Immature natural killer cell (primary cell): ENCODE results near the gene RAB24. TPM values are rescaled to one million over a fixed set of nuclear protein-coding genes. Genes with fewer than 3 reads are reported as not detected.

Source experiments
- DNase-seq, 3 donors: peaks; one replicate each; pipeline ENCODE4 v3.0.0; 2022; ENCODE audit warnings: mixed read lengths in 1 of 3
- H3K27ac Mint-ChIP-seq, 6 donors: one replicate each; pipeline ENCODE4 v1.8.0; 2020; ENCODE audit warnings: mixed read lengths in 6 of 6, mild to moderate bottlenecking in 5 of 6, inconsistent platforms in 4 of 6, moderate library complexity in 3 of 6
- H3K27me3 Mint-ChIP-seq, 3 donors: one replicate each; pipeline ENCODE4 v1.8.0; 2020 to 2021; ENCODE audit warnings: low read depth in 3 of 3, mild to moderate bottlenecking in 3 of 3, mixed read lengths in 3 of 3, moderate library complexity in 3 of 3, inconsistent platforms in 1 of 3
- H3K36me3 Mint-ChIP-seq, 3 donors: one replicate each; pipeline ENCODE4 v1.8.0; 2020; ENCODE audit warnings: mixed read lengths in 3 of 3, inconsistent platforms in 2 of 3, mild to moderate bottlenecking in 2 of 3
- H3K4me1 Mint-ChIP-seq, 2 donors: one replicate each; pipeline ENCODE4 v1.8.0; 2020; ENCODE audit warnings: inconsistent platforms in 2 of 2, mild to moderate bottlenecking in 2 of 2, mixed read lengths in 2 of 2, moderate library complexity in 1 of 2
- H3K4me3 Mint-ChIP-seq, 5 donors: one replicate each; pipeline ENCODE4 v1.8.0; 2020; ENCODE audit warnings: mild to moderate bottlenecking in 5 of 5, mixed read lengths in 5 of 5, inconsistent platforms in 3 of 5, moderate library complexity in 3 of 5
- H3K9me3 Mint-ChIP-seq, 6 donors: one replicate each; pipeline ENCODE4 v1.8.0; 2020; ENCODE audit warnings: mild to moderate bottlenecking in 6 of 6, mixed read lengths in 6 of 6, inconsistent platforms in 4 of 6, moderate library complexity in 3 of 6
- polyA plus RNA-seq, 3 donors: library from polyadenylated mRNA; unstranded; fragments of 300-500 nt; fragmentation: Illumina TruSeq; gene quantifications; one replicate each; pipeline ENCODE4 v1.2.3, GENCODE V29; 2021

Gene RAB24
- polyA plus RNA-seq, 3 donors from 2014 or later: 39.7 to 80.2 (median 45.8) TPM

DNA sequence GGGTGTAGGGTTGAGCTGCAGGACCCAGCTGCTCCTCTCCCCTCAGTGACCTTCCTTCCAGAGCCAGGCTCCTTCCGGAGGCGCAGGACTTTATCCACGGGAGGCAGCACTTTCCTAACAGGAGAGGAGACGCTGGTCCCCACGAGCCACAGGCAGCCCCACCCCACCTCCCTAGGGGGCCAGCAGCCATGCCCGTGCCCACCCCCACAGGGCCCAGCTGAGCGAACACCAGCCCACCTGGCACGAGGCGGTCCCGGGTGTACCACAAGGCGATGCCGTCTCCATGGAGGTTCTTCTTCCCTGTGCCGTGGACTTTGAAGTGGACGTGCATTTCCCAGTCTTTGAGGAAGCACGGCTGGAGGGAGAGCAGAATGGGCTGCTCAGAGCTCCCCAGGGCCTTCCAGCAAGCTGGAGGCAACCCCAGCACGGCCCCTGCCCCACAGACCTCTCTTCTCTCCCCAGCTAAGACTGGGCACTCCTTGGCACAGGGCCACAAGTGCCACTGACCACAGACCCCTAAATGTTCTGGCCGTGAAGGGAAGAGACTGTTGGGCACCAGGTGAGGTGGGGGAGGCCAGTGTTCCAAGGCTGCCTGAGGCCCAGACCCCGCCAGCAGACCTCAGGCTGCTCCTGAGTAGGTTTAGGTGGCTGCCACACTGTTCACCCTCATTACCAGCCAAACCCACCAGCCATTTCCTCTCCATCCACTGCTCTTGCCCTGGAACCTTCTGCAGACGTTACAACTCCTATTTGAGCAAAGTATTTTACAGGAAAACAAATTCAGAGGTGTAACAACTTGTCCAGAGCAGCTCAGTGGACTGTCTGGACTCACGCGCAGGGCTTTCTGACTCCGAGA is 35.0 kb upstream of the RAB24 start:
- H3K4me1 Mint-ChIP-seq: peaks cover 48 to 50% of the 10 kb centered on the region in 2 donors
- DNase-seq: no peak
- H3K4me3 Mint-ChIP-seq: peak overlapping the region; percentile 53 to 80 (median 75)
- peaks cover 0 to 6% (median 5%) of the 10 kb centered on the region in 3 donors for H3K27me3 Mint-ChIP-seq
- peak overlapping the region; percentile 69 to 89 (median 78) for H3K27ac Mint-ChIP-seq
- no peaks in the 10 kb centered on the region for H3K9me3 Mint-ChIP-seq
- H3K36me3 Mint-ChIP-seq: peaks cover 22 to 56% (median 46%) of the 10 kb centered on the region in 3 donors

- peak overlapping the region in 1 of 5 donors; percentile 44 for H3K4me3 Mint-ChIP-seq
- peaks cover 23 to 55% (median 44%) of the 10 kb centered on the region in 3 donors for H3K36me3 Mint-ChIP-seq
- H3K9me3 Mint-ChIP-seq: no peaks in the 10 kb centered on the region
- H3K27me3 Mint-ChIP-seq: peaks cover 0 to 6% (median 5%) of the 10 kb centered on the region in 3 donors
- peak overlapping the region in 3 of 6 donors; percentile 42 to 87 (median 73) for H3K27ac Mint-ChIP-seq
- H3K4me1 Mint-ChIP-seq: peaks cover 56 to 57% of the 10 kb centered on the region in 2 donors
- DNase-seq: no peak
These were observed 33.3 kb upstream of the RAB24 start for GRCh38 chr5:177336603-177337494.

DNA sequence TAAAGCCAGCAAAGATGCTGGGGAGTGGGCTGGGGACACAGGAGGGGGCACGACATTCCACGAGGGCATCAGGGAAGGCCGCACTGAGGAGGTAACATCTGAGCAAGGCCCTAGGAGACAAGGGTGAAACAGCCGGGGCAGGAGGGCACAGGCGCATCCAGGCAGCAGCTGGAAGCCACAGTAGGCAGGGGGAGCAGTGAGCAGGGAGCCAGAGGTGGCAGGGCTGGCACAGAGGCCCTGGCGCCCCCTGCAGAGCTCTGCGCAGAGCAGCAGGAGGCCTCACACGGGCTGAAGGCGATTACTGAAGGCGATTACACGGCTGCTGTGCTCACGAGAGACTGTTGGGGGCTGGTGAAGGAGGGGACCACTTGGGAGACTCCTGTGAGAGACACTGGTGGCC is 32.6 kb upstream of the RAB24 start:
- Mint-ChIP-seq H3K4me3 (peak overlapping the region in 2 of 5 donors; percentile 9 to 44), H3K4me1 (peaks cover 63 to 64% of the 10 kb centered on the region in 2 donors), H3K36me3 (peaks cover 23 to 56% (median 43%) of the 10 kb centered on the region in 3 donors), H3K27ac (peak overlapping the region in 3 of 6 donors; percentile 42 to 87 (median 73)), H3K9me3 (no peaks in the 10 kb centered on the region), H3K27me3 (peaks cover 0 to 6% (median 5%) of the 10 kb centered on the region in 3 donors)
- DNase-seq: peak in 1 of 3 donors; percentile 39

DNA sequence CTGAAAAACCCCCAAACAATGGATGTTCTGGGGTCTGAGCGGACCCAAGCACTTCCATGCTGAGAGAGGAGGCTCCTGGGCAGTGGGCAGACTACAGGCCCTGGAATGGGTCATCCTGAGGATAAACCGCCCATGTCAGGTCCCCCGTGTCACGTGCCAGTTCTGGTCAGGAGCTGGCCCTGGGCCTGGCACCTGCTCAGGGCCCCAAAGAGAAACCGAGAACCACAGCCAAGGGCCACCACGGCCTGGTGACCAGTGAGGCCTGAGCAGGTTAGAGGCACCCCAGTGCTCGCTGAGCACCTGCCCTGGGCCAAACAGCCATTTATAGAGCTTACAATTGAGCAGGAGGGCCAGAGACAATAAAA is 32.2 kb upstream of the RAB24 start:
- H3K27ac Mint-ChIP-seq: peak overlapping the region in 1 of 6 donors; percentile 42
- H3K4me1 Mint-ChIP-seq: peaks cover 68% of the 10 kb centered on the region in 2 donors
- no peaks in the 10 kb centered on the region for H3K9me3 Mint-ChIP-seq
- DNase-seq: no peak
- H3K27me3 Mint-ChIP-seq: peaks cover 0 to 6% (median 5%) of the 10 kb centered on the region in 3 donors
- H3K4me3 Mint-ChIP-seq: peak overlapping the region in 1 of 5 donors; percentile 34
- H3K36me3 Mint-ChIP-seq: peaks cover 24 to 57% (median 43%) of the 10 kb centered on the region in 3 donors

DNA sequence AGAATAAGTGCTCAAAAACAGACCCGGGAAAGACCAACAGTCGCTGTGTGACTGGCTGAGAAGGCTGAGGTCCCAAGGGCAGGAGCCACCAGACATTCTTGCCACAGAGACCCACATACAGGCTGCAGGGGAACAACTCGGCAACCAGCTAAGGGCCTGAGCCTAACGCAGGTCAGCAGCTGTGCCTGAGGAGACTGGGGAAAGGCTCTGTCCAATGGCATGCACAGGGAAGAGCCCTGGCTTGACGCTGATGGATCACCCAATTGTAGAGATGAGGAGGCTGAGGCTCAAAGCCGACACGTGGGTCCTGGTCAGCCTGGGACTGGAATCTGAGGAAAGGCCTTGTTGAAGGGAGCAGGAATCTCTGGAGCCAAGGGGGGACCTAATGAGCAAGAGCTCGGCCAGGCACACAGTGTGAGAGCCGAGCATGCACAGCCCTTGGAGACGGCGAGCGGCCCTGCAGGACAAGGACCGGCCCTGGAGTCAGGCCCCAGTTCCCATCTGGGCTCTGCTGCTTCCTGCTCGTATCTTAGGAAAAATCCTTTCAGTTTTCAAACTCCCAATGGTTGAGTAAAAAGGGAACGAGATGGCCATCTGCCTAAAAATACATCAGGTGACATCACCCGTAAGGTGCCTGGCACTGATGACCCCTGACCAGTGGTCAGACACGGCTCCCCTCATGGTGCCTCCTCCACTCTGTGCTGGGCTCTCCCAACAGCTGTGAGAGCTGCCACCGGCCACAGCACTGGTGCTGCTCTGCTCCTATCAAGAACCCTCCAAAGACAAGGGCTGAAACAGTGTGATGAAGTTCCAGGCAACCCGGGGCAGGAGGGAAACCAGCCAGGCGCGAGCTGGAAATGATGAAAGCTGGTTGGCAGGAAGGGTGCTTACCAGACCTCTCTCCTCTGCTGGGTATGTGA is 31.5 kb upstream of the RAB24 start:
- Mint-ChIP-seq H3K4me3 (no peak overlapping the region), H3K36me3 (peaks cover 30 to 63% (median 42%) of the 10 kb centered on the region in 3 donors), H3K27me3 (peaks cover 0 to 6% (median 5%) of the 10 kb centered on the region in 3 donors), H3K27ac (peak overlapping the region in 1 of 6 donors; percentile 24), H3K4me1 (peaks cover 72% of the 10 kb centered on the region in 2 donors), H3K9me3 (no peaks in the 10 kb centered on the region)
- DNase-seq: no peak

DNA sequence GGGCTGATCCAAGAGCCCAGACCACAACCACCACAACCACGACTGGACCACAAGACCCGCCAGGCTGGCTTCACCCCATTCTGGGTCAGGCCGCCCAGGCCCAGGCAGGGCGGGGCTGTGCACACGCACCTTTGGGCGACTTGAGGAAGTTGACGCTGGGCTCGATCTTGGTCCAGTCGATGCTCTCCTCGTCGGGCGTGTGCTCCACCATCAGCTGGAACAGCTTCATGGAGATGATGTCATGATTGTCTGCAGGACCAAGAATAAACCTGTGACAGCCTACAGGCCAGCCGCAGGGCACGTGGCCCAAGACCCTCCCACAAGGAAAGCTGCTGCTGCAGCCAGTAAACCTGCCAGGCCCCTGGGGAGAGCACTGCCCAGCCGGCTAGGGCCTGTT is 30.6 kb upstream of the RAB24 start:
- no peaks in the 10 kb centered on the region for H3K9me3 Mint-ChIP-seq
- DNase-seq: no peak
- no peak overlapping the region for H3K4me3 Mint-ChIP-seq
- H3K27me3 Mint-ChIP-seq: peaks cover 0 to 6% (median 3%) of the 10 kb centered on the region in 3 donors
- no peak overlapping the region for H3K27ac Mint-ChIP-seq
- peaks cover 28 to 62% (median 34%) of the 10 kb centered on the region in 3 donors for H3K36me3 Mint-ChIP-seq
- peaks cover 72% of the 10 kb centered on the region in 2 donors for H3K4me1 Mint-ChIP-seq

DNA sequence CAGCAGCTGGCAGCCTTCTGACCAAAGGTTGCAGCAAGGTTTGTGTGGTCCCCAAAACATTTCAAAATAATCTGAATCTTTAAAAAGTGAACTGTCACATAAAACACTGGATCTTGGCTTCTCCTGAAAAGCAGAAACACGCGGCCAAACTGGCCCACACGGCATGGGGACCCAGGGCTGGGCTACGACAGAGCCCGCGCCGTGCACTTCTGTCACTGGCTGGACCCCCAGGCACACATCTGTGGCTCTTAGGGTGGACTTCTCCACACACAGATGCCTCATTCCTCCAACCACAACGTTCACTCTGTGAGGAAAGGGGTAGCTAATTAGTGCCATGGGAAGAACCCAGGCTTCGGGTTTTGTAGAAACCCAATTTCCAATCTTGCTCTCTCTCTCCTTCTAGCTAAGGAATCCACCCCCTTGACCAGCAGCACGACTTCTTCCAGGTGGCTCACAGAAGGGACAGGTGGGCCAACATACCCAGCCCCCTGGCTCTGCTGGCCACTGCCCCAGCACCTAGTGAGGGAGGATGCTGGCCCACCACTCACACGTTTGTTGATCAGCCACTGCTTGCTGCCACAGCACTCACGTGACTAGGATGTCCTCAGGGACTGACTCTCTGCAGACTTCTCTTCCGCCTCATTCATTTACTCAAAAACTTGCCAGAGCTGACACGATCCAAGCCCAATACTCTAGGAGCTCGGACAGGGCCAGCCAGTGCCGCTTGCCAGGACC is 30.1 kb upstream of the RAB24 start:
- Mint-ChIP-seq H3K27me3 (peaks cover 0 to 6% (median under 1%) of the 10 kb centered on the region in 3 donors), H3K9me3 (no peaks in the 10 kb centered on the region), H3K36me3 (peaks cover 28 to 58% (median 34%) of the 10 kb centered on the region in 3 donors), H3K4me1 (peaks cover 69 to 71% of the 10 kb centered on the region in 2 donors), H3K4me3 (peak overlapping the region in 3 of 5 donors; percentile 33 to 60 (median 49)), H3K27ac (peak overlapping the region in 3 of 6 donors; percentile 31 to 70 (median 59))
- no peak for DNase-seq

- peaks cover 28 to 57% (median 34%) of the 10 kb centered on the region in 3 donors for H3K36me3 Mint-ChIP-seq
- H3K9me3 Mint-ChIP-seq: no peaks in the 10 kb centered on the region
- peaks cover 0 to 11% (median 5%) of the 10 kb centered on the region in 3 donors for H3K27me3 Mint-ChIP-seq
- H3K4me3 Mint-ChIP-seq: peak overlapping the region in 4 of 5 donors; percentile 20 to 56 (median 41)
- H3K4me1 Mint-ChIP-seq: peaks cover 69 to 72% of the 10 kb centered on the region in 2 donors
- peak in 1 of 3 donors; percentile 23 for DNase-seq
- H3K27ac Mint-ChIP-seq: peak overlapping the region in 2 of 6 donors; percentile 39 to 85
These were observed 29.4 kb upstream of the RAB24 start for GRCh38 chr5:177332896-177333260.

DNA sequence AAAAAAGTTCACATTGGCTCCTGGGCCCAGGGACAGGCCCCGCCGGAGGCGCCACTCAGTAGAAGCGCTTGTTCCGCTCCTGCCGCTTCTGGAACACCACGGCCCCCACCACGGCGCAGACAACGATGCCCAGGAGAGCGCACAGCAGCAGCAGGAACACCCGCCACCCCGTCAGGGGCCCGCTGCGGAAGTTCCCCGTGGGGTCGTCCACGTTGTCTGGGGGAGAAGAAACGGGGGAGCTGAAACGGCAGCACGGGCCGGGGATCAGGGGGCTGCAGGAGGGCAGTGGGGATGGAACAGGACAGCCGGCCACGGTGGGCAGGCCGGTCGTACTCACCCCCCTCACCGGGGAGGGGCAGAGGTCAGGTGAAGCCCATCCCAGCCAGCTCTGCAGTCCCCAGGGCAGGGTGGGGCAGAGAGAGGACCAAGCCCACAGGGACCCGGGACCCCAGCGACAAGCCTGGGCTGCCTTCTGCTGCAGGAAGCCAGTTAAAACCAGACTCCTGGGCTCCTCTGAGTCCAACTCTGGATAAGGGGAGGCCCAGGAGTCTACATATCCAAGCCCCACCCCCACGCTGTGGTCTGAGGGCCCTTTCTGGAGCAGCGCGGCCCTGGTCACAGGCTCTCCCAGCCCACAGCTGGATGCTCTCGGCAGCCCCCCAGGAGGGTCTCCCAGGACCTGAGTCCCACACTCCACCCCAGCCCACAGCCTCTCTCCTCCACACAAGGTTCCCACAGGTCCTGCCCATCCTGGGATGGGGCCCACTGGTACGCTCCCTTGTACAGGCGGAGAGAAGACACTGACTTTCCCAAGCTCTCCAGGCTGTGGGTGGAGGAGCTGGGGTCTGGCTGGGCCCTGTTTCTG is 28.7 kb upstream of the RAB24 start:
- H3K27me3 Mint-ChIP-seq: peaks cover 0 to 13% (median 8%) of the 10 kb centered on the region in 3 donors
- peaks cover 71 to 74% of the 10 kb centered on the region in 2 donors for H3K4me1 Mint-ChIP-seq

DNA sequence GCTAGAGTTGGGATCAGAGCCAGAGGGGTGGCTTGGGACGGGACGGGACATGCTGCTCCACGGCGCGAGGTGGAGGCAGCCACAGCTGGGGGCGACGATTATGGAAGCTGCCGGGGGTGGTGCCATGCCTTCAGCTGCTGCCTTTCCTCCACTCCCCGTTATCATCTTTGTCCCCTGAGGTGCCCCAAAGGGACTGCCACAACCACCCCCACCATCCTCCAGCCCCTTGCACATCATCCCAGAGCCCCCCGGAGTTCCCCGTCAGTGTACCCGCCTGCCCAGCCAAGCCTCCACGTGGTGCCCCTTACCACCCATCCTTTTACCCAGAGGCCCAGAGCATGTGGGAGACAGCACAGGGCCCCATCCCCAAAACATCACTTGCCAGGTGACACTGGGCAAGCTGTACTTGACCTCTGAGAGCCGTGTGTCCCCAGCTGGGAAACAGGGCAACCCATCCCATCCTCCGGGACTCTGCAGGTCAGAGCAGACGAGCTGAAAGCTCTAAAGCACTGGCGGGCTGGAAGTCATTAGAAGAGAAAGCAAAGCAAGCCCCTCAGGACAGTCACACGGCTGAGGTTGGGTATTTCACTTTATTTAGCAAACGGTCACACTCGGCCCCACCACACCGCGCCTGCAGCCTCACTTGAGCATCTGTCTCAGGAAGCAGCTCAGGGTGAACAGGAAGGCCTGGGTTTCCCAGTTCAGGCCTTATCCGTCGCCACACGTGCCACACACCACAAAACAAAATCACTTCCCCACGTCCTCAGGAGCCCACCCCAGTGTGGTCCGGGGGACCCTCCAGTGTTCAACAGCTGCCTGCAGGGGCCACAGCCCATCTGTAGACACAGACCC is 27.7 kb upstream of the RAB24 start:
- Mint-ChIP-seq H3K9me3 (no peaks in the 10 kb centered on the region), H3K4me1 (peaks cover 71 to 75% of the 10 kb centered on the region in 2 donors), H3K36me3 (peaks cover 25 to 48% (median 30%) of the 10 kb centered on the region in 3 donors), H3K27me3 (peaks cover 0 to 9% (median 8%) of the 10 kb centered on the region in 3 donors), H3K27ac (peak overlapping the region; percentile 77 to 93 (median 88)), H3K4me3 (peak overlapping the region; percentile 60 to 80 (median 77))
- DNase-seq: peak; percentile 64 to 69 (median 64)

More for the DNA sequence above, 28.7 kb upstream of the RAB24 start:
- no peak for DNase-seq
- Mint-ChIP-seq H3K9me3 (no peaks in the 10 kb centered on the region), H3K27ac (peak overlapping the region in 5 of 6 donors; percentile 86 to 93 (median 90)), H3K36me3 (peaks cover 28 to 53% (median 34%) of the 10 kb centered on the region in 3 donors), H3K4me3 (peak overlapping the region in 4 of 5 donors; percentile 47 to 80 (median 76))
